Bronchial smooth muscle cell (primary cell): ENCODE results near the gene EREG. TPM values are rescaled to one million over a fixed set of nuclear protein-coding genes. Genes with fewer than 3 reads are reported as not detected.

Experiments
- total RNA-seq: library from RNA; depleted of rRNA; stranded (reverse); fragments of >200 nt; gene quantifications from 2 replicates; pipeline ENCODE4 v1.2.1, GENCODE V29; 2014

The EREG gene
- under 0.01 and 0.32 TPM in 2 replicates for total RNA-seq

GRCh38 chr4:74364652-74365491 lies at the start of gene EREG:
Gene EREG (plus strand): TSS chr4:74365145. CDS start chr4:74365309, 164 bp downstream.

Other genes with a start within 250 kb of the EREG start
- 9.1 and 9.2 TPM in 2 replicates for gene MTHFD2L, start 207.0 kb upstream of the EREG start, total RNA-seq
- gene EPGN, start 56.7 kb upstream of the EREG start, total RNA-seq, result 0.32 TPM in 1 of 2 replicates, not detected in the other
- gene AREG, start 80.0 kb downstream of the EREG start, total RNA-seq, result 0.16 and 0.26 TPM in 2 replicates